ENCODE measurements around the gene LURAP1L.
"Not testable (repeated sequence)": the region's sequence is repeated elsewhere in the genome, so short reads cannot be mapped to it uniquely, and the experiment has no call there.

Gene LURAP1L

GRCh38 chr9:12862611-12863410 is 88.0 kb downstream of the LURAP1L start:
- DNase-seq, result no peak

DNA sequence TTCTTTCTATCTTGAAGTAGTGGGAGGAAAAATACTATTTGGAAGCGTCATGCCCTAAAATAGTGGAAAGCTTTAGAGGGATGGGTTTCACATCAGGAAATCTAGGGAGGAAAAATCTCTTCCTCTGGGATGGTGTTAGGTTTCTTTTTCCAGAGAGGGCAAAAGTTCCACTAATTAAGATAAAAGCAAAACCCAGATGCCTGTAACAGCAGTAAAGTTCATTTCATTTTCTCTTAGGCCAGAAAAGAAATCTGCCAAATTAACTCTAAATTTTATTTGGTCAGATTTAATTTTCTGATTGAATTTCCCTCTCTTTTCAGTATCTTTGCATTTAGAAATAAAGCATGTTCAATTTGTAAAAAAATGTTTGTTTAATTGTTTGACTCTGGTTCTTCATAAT is 88.8 kb downstream of the LURAP1L start:
- DNase-seq, result no peak

DNA sequence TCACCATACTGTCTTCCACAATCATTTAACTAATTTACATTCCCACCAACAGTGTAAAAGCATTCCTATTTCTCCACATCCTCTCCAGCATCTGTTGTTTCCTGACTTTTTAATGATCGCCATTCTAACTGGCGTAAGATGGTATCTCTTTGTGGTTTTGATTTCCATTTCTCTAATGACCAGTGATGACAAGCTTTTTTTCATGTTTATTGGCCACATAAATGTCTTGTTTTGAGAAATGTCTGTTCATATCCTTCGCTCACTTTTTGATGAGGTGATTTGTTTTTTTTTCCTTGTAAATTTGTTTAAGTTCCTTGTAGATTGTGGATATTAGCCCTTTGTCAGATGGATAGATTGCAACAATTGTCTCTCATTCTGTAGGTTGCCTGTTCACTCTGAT is 90.6 kb downstream of the LURAP1L start:
- DNase-seq, result not testable (repeated sequence)
